Muscle of arm (tissue), 12 donors: ENCODE measurements around the gene CD300E. TPM values are rescaled to one million over a fixed set of nuclear protein-coding genes. Genes with fewer than 3 reads are reported as not detected.
"Not testable (repeated sequence)": the region's sequence is repeated elsewhere in the genome, so short reads cannot be mapped to it uniquely, and the experiment has no call there.

ENCODE experiments used
- DNase-seq: peaks from one replicate; pipeline ENCODE4 v3.0.0-alpha.2; 2013
- polyA plus RNA-seq, 12 donors: library from polyadenylated mRNA; unstranded; fragments of 120-200 nt; gene quantifications; one replicate each; pipeline ENCODE4 v1.2.1, GENCODE V29; 2013; ENCODE audit not compliant: insufficient read length in 12 of 12

CD300E gene
- polyA plus RNA-seq, 12 donors = 0.13 to 0.68 (median 0.30) TPM; not detected in 2

DNA sequence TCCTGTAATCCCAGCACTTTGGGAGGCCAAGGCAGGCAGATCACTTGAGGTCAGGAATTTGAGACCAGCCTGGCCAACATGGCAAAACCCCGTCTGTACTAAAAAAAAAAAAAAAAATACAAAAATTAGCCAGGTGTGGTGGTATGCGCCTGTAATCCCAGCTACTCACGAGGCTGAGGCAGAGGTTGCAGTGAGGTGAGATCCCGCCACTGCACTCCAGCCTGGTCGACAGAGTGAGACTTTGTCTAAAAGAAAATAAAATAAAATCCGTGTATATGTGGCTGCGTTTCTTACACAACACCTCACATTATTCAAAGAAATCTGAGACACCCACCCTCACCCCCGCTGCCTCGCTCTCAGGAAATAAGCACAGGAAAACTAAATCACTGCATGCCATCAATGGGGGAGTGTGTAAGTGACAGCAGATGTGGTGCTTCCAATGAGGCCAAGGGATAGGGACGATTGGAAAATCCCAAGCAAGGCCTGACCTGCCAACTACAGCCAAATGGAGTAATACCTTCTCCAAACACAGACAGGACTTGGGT is 13.1 kb upstream of the CD300E start:
- not testable (repeated sequence) for DNase-seq

DNA sequence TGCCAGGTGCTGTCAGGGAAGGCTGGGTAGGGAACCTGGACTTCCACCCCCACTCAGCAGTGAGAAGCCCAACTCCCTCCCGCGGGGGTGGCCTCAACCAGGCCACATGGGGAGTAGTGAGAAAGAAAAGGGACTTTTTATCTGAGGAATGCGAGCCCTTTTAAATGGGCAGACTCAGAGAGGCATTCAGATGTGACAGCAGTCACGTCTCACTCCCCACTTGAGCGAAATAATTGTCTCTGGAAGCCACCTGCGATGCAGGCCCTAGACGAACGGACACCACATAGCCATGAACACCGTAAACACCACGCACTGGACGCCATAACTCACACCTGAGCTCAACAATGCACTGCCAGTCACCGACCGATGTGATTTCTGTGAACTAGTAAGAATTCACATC is 11.9 kb upstream of the CD300E start:
- DNase-seq = no peak

DNA sequence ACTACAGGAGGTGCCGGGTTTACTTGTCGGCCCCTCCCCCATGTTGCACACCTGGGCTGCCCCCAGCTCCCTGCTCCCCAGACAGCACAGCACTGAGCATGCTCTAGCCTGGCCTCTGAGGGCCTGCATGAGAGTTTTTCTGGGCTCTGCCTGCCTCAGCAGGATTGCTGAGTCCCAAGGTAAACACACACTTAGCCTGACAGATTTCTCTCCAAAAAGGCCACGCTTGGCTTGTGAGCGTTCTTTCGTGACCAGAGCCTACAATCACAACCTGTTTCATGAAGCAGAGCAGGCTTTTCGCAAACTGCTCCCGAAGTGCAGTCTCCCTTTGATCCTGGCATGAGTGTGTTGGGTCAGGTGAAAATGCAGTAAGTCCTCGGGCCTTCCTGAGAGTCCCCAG is 9.8 kb upstream of the CD300E start:
- DNase-seq = no peak

DNA sequence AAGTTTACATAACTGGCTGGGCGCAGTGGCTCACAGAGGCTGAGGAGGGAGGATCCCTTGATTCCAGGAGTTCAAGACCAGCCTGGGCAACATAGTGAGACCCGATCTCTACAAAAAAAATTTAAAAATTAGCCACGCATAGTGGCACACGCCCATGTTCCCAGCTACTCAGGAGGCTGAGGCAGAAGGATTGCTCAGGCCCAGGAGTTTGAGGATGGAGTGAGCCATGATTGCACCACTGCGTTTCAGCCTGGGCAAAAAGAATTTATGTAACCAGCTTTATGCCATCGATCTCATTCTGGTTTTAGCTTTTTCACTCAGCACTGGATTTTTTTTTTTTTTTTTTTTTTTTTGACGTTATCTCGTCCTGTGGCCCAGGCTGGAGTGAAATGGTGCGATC is 9.1 kb upstream of the CD300E start:
- no peak for DNase-seq

DNA sequence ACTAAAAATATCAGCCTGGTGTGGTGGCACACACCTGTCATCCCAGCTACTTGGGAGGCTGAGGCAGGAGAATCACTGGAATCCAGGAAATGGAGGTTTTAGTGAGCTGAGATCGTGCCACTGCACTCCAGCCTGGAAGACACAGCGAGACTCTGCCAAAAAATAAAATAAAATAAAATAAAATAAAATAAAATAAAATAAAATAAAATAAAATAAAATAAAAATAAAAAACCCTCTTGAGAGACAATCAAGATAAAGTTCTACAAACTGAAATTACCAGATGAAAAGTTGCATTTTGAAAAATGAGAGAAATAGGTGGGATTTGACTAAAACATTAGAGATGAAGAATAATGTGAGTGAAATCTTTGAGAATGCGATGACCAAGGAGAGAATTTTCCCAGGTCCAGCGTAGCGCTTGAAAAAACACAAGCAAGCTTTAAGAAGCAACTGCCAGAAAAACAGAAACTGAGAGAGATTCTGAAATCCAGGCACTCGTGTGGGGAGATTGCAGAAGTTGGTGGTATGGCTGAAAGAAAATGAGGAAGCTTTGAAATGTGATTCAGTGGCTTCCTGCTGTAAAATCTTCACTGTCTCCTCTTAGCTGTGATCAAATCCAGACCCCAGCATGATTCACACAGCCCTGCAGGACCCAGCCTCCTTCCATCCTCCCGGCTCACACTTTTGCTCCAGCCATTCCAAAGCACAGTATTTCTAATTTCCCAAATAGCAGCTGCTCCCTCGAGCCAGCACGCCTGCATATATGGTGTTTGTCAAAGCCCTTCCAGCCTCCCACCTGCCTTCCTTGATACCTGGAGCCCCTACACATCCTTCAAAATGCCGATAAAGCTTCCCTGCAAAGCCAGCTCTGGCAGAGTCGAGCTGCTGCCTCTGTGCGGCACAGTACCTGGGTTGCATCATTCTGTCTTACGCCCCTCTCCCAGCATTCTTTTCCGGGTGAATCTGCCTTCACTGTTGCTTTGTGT is 8.2 kb upstream of the CD300E start:
- DNase-seq = no peak

DNA sequence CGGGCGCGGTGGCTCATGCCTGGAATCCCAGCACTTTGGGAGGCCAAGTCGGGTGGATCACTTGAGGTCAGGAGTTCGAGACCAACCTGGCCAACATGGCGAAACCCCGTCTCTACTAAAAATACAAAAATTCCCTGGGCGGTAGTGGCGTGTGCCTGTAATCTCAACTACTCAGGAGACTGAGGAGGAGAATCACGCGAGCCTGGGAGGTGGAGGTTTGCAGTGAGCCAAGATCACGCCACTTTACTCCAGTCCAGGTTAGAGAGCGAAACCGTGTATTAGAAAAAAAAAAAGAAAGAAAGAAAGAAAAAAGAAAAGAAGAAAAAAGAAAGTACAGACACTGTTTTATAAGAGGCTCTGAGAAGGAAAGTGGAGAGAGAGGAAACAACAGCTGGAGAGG is 6.7 kb upstream of the CD300E start:
- not testable (repeated sequence) for DNase-seq

DNA sequence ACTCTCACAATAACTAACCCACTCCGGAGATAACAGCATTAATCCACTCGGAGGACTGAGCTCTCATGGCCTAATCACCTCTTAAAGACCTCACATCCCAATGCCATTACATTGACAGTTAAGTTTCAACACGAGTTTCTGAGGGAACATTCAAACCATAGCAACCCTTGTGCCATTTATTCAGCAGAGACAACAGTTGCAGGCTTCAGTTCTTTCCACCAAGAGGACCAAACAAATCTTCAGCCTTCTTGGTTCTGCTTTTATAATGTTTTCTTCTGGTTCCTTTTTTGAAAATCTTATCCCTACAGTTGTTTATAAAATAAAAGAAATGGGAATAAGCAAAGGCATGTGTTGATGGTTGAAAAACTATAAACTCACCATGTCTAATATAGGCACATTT is 2.1 kb upstream of the CD300E start:
- DNase-seq = no peak

DNA sequence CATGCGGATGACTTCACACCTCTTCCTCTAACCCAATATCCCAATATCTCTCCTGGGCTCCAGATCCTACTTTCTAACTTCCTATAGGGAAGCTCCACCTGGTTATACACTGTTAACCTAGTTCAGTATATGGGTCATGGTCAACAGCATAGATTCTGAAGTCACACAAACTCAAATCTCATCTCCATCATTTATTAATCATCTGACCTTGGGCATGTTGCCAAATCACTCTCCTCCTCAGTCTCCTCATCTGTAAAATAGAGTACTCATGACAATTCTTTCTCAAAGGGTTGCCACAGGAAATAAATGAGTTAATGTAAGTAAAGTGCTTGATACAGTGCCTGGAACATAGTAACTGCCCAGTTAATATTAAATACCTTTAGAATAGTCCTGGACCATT is 593 bp upstream of the CD300E start:
- no peak for DNase-seq

DNA sequence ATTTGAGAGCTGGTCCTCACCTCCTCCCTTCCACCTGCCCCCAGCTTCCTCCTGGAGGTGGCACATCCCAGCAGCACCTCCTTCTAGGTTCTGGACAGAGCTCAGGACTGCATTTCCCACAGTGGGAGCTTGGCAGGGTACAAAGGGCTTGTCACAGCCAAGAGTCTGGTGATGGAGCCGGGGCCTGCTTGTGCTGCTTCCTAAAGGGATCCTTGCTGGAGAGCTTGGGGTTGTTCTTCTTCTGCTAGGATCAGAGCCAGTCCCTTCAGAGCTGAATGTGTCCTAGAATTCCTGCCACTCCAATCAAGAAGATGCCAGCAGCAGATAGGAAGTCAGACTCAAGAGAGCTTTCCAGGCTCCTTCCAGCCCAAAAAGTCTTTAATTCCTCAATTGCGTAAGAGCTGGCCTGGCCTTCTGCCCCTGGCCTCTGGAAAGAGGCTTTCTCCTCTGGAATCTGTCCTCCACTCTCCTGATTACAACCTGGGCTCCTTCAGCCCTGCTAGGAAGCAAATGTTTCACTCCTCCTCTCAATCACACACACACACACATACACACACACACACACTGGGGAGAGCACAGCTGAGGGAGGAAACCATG is 4.4 kb downstream of the CD300E start:
- DNase-seq = no peak

DNA sequence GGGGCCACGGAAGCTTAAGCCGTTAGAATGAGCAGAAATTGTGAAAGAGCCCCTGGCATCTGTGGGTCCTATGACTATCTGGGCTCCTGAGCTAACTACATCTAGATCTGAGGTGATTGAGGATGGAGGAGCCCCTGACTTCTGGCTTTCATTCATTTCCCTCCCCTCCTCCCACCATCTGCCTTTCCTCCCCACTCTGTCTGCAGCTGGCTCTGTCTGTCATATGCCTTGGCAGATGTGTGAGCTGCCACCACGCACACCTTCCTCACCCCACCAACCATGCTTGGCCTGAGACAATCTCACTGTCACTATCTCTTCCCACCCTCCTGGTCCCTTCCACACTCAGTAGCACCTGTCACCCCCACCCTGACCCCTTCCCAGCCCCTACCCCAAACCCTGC is 5.1 kb downstream of the CD300E start:
- no peak for DNase-seq

DNA sequence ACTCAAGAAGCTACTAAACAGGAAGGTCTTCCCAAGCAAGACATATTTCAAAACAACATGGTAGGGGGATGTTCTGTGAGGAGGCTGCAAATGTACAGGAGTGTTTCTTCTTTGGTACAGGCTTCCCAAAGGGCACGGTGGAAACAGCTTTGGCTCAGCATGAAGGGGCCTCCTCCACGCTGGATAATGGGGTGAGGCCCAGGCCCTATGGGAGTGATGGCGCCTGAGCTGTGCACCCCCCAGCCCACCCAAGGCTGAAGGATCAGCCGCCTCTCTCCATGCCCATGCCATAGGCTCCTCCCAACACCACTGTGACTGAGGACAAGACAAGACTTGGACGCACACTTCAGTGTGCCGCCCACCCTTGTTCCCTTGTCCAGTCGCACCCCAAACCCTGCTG is 6.8 kb downstream of the CD300E start:
- no peak for DNase-seq

DNA sequence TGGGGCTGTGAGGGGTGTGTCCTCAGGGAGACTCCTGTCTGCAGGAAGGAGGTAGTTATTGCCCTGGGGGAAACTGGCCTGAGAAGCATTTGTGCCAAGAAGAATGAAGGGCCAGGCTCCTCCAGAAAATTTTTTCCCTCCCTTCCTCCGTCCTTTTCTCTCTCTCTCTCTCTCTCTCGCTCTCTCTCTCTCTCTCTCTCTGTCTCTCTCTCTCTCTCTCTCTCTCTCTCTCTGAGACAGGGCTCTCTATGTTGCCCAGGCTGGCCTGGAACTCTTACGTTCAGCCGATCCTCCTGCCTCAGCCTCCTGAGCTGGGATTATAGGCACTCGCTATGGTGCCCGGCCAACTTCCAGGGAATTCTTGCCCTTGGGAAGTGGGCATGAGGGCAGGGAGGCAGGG is 11.5 kb downstream of the CD300E start:
- no peak for DNase-seq

DNA sequence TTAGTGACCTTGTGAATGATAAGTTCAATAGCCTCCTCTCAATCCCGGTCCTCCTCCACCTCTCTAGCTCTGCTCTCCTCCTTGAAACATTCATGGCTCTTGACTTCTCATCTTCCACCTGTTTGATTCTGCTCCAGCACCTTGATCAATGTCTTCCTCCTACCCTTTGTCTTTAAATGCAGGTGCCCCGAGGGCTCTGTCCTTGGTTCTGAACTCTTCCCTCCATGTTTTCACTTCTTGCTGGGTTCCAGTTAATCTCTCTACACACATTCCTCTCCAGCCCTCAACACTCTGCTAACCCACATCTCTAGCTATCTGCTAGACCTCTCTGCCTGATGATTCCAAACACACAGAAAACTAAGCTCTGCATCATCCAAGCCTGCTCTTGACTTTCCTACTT is 13.4 kb downstream of the CD300E start:
- DNase-seq = no peak

DNA sequence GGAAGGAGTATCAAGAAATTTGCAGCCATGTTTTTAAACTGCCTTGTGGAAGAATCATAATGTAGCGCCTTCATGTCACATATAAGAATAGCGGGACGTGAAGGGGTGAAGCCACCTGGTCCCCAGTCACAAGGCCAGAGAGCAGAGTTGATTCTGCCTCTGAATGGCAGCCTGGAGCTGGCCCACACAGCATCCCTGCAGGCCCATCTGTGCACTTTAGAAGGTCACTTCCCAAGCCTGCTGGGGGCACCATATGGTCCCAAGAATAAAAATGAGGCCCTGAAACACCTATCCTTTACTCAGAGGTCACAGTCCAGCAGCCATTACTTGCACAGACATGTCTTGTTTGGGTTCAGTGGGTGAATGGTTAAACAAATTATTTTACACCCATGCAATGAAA is 15.0 kb downstream of the CD300E start:
- DNase-seq = no peak

DNA sequence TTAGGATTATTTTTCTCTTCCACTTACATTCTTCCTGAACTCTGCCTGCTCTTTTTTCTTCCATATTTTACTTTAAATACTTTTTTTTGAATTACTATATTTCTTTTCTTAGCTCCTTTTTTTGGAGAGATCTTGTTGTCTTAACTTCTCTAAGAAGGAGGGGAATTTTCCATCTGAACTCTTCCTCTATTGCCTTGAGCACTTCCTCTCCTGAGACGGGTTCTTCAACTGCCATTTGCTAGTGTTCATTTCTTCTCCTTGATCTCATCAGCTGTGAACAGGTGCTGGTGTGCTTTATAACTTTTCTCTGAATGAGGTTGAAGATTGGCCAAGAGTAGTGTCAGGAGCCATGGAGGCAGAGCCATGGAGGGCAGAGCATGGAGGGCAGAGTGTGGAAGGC is 16.3 kb downstream of the CD300E start:
- DNase-seq = no peak

DNA sequence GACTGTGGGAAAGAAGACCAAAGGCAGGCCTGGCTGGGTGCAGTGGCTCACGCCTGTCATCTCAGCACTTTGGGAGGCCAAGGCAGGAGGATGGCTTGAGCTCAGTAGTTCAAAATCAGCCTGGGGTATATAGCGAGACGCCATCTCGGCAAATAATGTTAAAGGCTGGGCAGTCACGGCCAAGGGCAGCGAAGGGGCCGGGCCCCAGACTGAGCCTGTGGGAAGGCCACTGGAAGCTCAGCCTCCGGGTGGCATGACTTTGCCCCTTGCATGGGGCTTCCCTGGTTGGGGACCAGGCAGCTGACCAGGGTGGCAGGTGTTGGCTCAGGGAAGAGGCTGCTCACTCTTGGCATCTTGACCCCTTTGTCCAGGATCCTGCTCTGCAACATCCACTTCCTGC is 17.5 kb downstream of the CD300E start:
- no peak for DNase-seq

DNA sequence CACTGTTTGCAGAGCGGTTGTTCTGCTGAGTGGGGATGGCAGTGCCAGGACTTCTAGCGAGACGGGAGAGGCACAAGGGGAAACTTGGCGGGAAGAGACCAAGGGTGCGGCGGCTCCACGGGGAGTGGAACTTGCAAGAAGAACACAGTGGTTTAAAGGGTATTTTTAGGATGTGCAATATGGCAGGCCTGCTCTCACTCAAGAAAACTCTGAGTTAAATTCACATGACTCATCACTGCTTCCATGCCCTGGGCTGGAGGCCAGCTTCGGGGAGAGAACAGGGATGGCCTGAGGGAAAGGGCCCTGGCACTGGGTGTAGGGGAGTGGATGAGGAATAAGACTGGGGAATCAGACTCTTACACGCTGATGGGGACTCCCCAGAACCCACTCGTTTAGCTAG is 18.2 kb downstream of the CD300E start:
- no peak for DNase-seq

DNA sequence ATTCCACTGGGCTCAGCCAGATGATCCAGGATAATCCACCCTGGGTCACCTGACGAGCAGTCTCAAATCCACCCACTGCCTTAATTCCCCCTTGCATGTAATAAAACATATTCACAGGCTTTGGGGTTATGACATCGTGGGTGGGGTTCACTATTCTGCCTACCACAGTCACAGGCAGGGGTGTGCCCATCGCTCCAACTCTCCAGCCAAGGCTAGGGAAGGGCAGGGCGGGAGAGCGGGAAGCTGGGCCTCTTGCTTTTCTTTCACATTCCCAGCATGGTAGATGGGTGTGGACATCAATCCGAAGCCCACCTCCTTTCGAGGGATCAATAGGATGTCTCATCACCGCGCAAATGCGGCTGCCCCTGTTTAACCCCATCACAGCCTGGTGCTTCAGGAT is 18.8 kb downstream of the CD300E start:
- DNase-seq = no peak

DNA sequence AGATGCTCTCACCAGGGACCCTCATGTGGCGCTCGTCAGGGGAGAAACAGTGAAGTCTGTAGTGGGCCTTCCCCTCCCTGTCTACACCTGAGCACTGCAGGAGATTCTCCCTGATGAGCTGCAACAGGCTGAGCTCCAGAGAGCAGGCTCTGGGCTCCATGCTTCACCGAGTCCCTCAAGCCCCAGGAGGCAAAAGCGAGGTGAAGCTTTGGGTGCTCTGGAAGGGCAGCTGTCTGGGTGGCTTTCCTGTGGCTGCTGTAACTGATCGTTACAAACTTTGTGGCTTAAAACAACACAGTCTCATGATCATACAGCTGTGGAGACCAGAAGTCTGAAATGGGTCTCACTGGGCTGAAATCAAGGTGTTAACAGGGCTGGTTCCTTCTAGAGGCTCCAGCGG is 19.3 kb downstream of the CD300E start:
- DNase-seq = no peak

DNA sequence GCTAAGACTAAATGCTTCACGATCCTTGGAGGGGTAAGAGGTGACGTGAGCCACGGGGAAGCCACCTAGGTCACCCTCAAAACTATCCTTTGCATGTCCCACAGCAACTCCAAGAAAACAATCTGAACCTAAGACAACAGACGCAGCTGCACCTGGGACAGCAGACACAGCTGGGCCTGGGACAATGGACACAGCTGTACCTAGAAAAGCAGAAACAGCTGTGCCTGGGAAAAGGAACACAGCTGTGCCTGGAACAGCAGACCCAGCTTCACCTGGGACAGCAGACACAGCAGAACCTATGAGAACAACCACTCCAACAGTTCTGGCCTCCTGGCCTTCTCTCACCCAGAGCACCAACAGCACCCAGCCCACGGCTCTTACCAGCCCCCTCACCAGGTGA is 19.8 kb downstream of the CD300E start:
- no peak for DNase-seq

DNA sequence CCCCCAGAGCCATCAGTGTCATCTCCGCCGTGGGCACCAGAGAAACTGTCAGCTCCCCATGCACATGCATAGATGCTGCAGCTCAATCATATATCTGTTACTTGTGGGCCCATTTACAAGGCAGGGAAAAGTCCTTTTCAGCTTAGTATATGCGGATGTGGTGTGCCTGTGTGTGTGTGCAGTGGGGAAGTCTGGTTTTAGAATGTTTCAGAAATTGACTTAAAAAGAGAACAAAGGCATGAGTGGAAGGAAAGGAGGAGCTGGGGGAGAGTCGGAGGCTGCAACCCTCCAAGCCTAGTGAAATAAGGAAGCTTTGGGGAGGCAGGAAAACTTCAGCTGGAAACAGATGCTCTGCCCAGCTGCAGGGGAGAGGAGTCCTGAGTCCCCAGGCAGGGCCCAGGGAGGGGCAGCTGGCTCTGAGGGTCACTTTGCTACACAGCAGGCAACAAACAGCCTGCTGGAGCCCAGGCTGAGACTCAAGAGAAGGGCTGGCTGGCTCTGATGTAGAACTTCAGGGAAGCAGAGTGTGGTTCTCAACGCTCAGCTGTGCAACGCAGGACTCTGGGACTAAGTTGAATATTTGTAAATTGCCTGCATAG is 20.4 kb downstream of the CD300E start:
- no peak for DNase-seq

DNA sequence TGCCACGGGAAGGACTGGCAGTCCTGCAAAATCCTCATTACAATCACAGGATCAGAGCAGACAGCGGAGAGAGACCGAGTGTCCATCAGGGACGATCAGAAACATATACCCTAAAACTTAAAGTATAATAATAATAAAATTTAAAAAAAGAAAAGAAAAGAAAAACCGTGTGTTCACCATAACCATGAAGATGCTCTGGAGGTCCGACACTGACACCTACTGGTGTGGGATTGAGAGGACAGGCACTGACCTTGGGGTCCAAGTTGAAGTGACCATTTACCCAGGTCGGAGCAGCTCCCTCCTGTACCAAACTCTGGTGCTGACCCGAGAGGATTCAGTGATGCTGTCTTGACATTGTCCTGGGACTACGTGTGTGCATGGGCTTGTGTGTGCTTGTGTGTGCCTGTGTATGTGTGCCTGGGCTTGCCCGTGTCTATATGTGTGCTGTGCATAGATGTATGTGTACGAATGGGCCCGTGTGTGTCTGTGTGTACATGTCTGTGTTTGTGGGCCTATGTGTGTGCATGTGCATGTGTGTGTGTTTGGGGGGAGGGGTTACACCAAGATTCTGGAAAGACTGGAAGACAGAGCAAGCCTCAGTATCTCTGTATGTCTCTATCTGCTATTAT is 21.5 kb downstream of the CD300E start:
- DNase-seq = no peak
